GM19463 (cell line): ENCODE data around the gene CDC20B.
"Not testable (repeated sequence)": the region's sequence is repeated elsewhere in the genome, so short reads cannot be mapped to it uniquely, and the experiment has no call there.

ENCODE experiments used
- ATAC-seq: cut with Tn5 transposase; IDR thresholded peaks from one replicate; pipeline ENCODE4 v1.9.1; 2021; ENCODE audit warnings: mild to moderate bottlenecking, moderate library complexity; ENCODE audit not compliant: unreplicated experiment

CDC20B gene

GRCh38 chr5:55160493-55161209 lies 12.3 kb downstream of the CDC20B start:
- no peak for ATAC-seq

- ATAC-seq, result no peak
Measured at GRCh38 chr5:55159763-55160492, 13.0 kb downstream of the CDC20B start, which contains the start of gene GPX8. Gene GPX8 (plus strand): TSS chr5:55160171. CDS start chr5:55160193, 22 bp downstream.

- ATAC-seq, result no peak
Measured at GRCh38 chr5:55154873-55155272, 18.1 kb downstream of the CDC20B start.

DNA sequence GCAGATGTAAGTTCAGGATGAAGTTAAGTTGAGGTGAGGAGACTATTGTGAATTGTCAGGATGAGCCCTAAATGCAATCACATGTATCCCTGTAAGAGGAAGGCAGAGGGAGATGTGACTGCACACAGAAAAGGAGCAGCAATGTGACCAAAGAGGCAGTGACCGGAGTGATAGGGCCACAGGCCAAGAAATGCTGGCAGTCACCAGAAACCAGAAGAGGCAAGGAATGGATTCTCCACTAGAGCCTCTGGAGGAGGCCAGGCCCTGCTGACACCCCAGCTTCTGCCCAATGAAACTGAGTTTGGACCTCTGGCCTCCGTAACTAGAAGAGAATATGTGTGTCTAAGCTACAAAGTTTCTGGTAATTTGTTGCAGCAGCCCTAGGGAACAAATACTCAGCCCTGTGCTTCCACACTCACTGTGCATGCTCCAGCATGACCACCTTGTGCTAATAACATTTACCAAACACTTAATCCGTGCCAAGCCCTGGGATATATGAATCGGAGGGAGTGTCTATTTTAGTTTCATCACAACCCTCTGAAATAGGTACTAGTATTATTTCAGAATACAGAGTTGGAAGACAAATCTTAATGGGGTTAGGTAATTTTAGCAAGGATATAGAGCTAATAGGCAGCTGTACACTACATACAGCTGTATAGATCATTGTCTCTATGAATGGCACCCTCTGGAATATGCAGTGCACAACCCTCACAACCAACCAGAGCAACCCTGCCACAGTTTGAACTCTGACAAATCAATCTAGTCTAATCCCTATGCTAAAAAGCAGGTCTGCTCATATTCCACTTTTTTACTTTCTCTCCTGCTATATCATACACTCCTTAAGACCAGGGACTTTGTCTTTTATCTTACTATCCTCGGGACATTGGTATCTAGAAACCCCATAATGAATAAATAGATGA lies 20.8 kb downstream of the CDC20B start:
- ATAC-seq, result no peak

DNA sequence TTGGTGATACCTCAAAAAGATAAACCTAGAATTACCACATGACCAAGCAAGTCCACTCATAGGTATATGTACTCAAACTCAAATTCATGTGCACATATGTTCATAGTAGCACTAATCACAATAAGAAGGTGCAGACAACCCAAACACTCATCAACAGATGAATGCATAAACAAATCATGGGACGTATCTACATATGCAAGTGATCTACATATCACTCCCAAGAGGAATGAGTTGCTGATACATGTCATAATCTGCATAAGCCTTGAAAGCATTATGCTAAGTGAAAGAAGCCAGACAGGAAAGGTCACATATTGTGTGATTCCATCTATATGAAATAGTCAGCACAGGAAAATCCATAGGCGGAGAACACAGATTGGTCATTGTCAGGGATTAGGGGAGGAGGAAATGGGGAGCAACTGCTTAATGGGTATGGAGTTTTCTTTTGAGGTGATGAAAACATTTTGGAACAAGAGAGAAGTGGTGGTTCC lies 23.6 kb downstream of the CDC20B start:
- ATAC-seq, result no peak

- ATAC-seq, result peak; percentile 87
Measured at GRCh38 chr5:55146543-55147151, 26.3 kb downstream of the CDC20B start.

GRCh38 chr5:55146080-55146479 lies 26.9 kb downstream of the CDC20B start:
- no peak for ATAC-seq

GRCh38 chr5:55143624-55144023 lies 29.4 kb downstream of the CDC20B start:
- ATAC-seq, result no peak

GRCh38 chr5:55141945-55142690 lies 30.9 kb downstream of the CDC20B start:
- no peak for ATAC-seq

GRCh38 chr5:55140908-55141665 lies 31.9 kb downstream of the CDC20B start:
- no peak for ATAC-seq

DNA sequence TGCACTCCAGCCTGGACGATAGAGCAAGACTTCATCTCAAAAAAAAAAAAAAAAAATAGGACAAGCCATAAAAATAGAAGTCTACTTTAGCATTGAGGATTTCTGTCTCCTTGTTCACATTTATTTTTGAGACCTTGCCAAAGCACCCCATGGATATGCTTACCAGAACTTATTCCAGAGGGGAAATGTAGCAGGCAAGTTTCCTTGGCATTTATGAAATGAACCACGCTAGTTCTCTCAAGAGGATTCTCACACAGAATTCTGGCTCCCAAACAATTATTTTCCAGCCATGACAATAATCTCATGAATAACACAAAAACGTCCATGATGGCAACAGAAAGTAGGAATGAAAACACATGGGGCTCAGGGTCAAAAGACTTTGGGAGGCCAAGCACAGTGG lies 36.5 kb downstream of the CDC20B start:
- ATAC-seq, result no peak

DNA sequence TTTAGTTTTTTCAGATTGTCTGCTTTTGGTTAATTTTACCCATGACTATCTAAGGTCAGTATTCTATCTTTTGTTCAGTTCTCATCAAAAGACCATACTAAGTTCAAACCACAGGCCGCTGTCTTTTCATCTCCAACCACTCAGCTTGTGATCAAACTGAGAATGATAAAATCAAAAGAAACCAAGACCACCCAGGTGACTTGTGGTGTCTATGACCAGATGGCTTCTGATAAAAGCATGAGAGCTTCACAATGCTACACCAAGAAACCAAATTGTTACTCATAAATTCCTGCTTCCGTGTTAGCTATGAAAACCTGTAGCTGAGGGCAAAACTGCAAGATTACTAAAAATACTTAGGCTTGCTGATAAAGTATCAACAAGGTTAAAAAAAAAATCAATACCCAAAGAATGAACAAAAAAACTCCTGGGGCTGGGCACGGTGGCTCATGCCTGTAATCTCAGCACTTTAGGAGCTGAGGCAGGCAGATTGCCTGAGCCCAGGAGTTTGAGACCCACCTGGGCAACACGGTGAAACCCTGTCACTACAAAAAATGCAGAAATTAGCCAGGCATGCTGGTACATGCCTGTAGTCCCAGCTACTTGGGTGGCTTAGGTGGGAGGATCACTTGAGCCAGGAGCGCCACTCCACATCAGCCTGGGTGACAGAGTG lies 38.8 kb downstream of the CDC20B start:
- no peak for ATAC-seq

DNA sequence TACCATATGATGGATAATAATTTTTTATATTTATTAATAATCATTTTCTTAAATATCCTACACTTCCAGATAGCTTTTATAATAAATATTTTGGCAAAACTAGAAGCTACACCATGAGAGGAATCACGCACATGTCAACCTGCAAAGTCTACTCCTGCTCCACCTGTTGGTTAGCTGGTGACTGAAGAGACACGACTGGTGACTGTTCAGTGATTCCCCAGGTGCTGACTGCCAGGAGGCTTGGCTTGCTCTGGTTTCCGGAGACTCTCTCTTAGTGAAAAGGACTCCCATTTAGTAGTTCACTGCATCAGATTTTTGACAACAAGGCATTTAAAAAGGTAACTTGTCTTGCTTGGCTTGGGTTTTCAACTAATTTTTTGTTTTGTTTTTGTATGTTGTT lies 49.6 kb downstream of the CDC20B start:
- ATAC-seq, result no peak

GRCh38 chr5:55114061-55114460 lies 58.9 kb downstream of the CDC20B start:
- no peak for ATAC-seq

DNA sequence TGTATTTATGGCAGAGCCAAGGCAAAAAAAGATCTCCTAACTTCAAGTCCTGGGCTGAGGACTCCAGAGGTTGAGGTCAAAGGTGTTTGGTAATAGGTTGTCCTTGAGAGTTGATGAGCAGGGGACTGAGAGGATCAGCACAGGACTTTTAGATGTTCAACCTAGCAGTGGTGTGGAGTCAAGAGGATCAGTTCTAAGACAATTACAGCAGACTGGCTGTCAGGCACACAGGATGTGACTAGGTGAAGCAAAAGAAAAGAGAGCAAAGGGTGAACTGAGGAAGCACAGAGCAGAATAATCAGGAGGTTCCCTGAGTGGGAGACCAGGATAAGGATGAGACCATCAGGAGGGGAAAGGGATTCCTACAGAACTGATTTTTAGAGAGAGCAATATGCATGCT lies 59.6 kb downstream of the CDC20B start:
- ATAC-seq, result no peak

GRCh38 chr5:55110217-55110616 lies 62.8 kb downstream of the CDC20B start:
- no peak for ATAC-seq

GRCh38 chr5:55108661-55109060 lies 64.3 kb downstream of the CDC20B start:
- no peak for ATAC-seq

GRCh38 chr5:55105976-55106375 lies 67.0 kb downstream of the CDC20B start:
- ATAC-seq, result not testable (repeated sequence)
